ENCODE data around the gene PI4KB. TPM values are rescaled to one million over a fixed set of nuclear protein-coding genes. Genes with fewer than 3 reads are reported as not detected.
"Not testable (repeated sequence)": the region's sequence is repeated elsewhere in the genome, so short reads cannot be mapped to it uniquely, and the experiment has no call there.

PI4KB gene
- total RNA-seq, 1 donor from 2014 or later, result 55.1 TPM

- Mint-ChIP-seq H3K4me3 (ENCODE audit: low read depth) (no peak overlapping the region), H3K4me1 (ENCODE audit: low read depth) (no peaks in the 10 kb centered on the region), H3K27me3 (no peaks in the 10 kb centered on the region), H3K9me3 (ENCODE audit: low read depth) (peaks cover 24% of the 10 kb centered on the region), H3K36me3 (ENCODE audit: insufficient read depth) (peaks cover 36% of the 10 kb centered on the region), H3K27ac (no peak overlapping the region)
- no peak for TF ChIP-seq CTCF (IDR thresholded peaks at IDR 0.05; ENCODE audit: unreplicated experiment)
- DNase-seq (ENCODE audit: low spot score, unreplicated experiment), result no peak
Measured at GRCh38 chr1:151364996-151365395, 37.8 kb upstream of the PI4KB start.

- peaks cover 35% of the 10 kb centered on the region for H3K36me3 Mint-ChIP-seq (ENCODE audit: insufficient read depth)
- H3K27ac Mint-ChIP-seq, result no peak overlapping the region
- H3K27me3 Mint-ChIP-seq, result no peaks in the 10 kb centered on the region
- H3K4me1 Mint-ChIP-seq (ENCODE audit: low read depth), result no peaks in the 10 kb centered on the region
- no peak for TF ChIP-seq CTCF (IDR thresholded peaks at IDR 0.05; ENCODE audit: unreplicated experiment)
- H3K9me3 Mint-ChIP-seq (ENCODE audit: low read depth), result peaks cover 24% of the 10 kb centered on the region
- H3K4me3 Mint-ChIP-seq (ENCODE audit: low read depth), result no peak overlapping the region
- DNase-seq (ENCODE audit: low spot score, unreplicated experiment), result no peak
Measured at GRCh38 chr1:151362308-151363155, 35.3 kb upstream of the PI4KB start.

GRCh38 chr1:151361883-151362282 lies 34.7 kb upstream of the PI4KB start:
- Mint-ChIP-seq H3K27me3 (no peaks in the 10 kb centered on the region), H3K36me3 (ENCODE audit: insufficient read depth) (peaks cover 33% of the 10 kb centered on the region), H3K27ac (no peak overlapping the region), H3K4me3 (ENCODE audit: low read depth) (no peak overlapping the region), H3K4me1 (ENCODE audit: low read depth) (no peaks in the 10 kb centered on the region), H3K9me3 (ENCODE audit: low read depth) (peaks cover 24% of the 10 kb centered on the region)
- no peak for DNase-seq (ENCODE audit: low spot score, unreplicated experiment)
- no peak for TF ChIP-seq CTCF (IDR thresholded peaks at IDR 0.05; ENCODE audit: unreplicated experiment)

- no peak for TF ChIP-seq CTCF (IDR thresholded peaks at IDR 0.05; ENCODE audit: unreplicated experiment)
- no peak for DNase-seq (ENCODE audit: low spot score, unreplicated experiment)
- Mint-ChIP-seq H3K27ac (no peak overlapping the region), H3K9me3 (ENCODE audit: low read depth) (peaks cover 6% of the 10 kb centered on the region), H3K36me3 (ENCODE audit: insufficient read depth) (peaks cover 6% of the 10 kb centered on the region), H3K27me3 (no peaks in the 10 kb centered on the region), H3K4me3 (ENCODE audit: low read depth) (no peak overlapping the region), H3K4me1 (ENCODE audit: low read depth) (no peaks in the 10 kb centered on the region)
Measured at GRCh38 chr1:151356696-151357095, 29.5 kb upstream of the PI4KB start.

- DNase-seq (ENCODE audit: low spot score, unreplicated experiment), result no peak
- Mint-ChIP-seq H3K9me3 (ENCODE audit: low read depth) (no peaks in the 10 kb centered on the region), H3K27ac (no peak overlapping the region), H3K27me3 (no peaks in the 10 kb centered on the region), H3K36me3 (ENCODE audit: insufficient read depth) (peaks cover 2% of the 10 kb centered on the region), H3K4me1 (ENCODE audit: low read depth) (peaks cover 6% of the 10 kb centered on the region), H3K4me3 (ENCODE audit: low read depth) (no peak overlapping the region)
- no peak for TF ChIP-seq CTCF (IDR thresholded peaks at IDR 0.05; ENCODE audit: unreplicated experiment)
Measured at GRCh38 chr1:151352021-151352718, 25.0 kb upstream of the PI4KB start.

- not testable (repeated sequence) for DNase-seq (ENCODE audit: low spot score, unreplicated experiment); H3K27me3 Mint-ChIP-seq; H3K36me3 Mint-ChIP-seq (ENCODE audit: insufficient read depth); H3K4me3 Mint-ChIP-seq (ENCODE audit: low read depth); H3K27ac Mint-ChIP-seq; H3K9me3 Mint-ChIP-seq (ENCODE audit: low read depth)
- peaks cover 19% of the 10 kb centered on the region for H3K4me1 Mint-ChIP-seq (ENCODE audit: low read depth)
Measured at GRCh38 chr1:151350323-151350722, 23.1 kb upstream of the PI4KB start.

Measured in progenitor cell of endocrine pancreas (in vitro differentiated cells).